Measurements from ENCODE around the gene IGSF6.
"Not testable (repeated sequence)": the region's sequence is repeated elsewhere in the genome, so short reads cannot be mapped to it uniquely, and the experiment has no call there.

The IGSF6 gene, protein sequence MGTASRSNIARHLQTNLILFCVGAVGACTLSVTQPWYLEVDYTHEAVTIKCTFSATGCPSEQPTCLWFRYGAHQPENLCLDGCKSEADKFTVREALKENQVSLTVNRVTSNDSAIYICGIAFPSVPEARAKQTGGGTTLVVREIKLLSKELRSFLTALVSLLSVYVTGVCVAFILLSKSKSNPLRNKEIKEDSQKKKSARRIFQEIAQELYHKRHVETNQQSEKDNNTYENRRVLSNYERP
- long read RNA-seq, donor 1, partial matches to known transcripts: 679 of 789 reads
- long read RNA-seq, donor 1, other reads (novel, unspliced or antisense): 110 of 789 reads
- long read RNA-seq, donor 2: 0 reads
- long read RNA-seq, donor 3: 0 reads
- long read RNA-seq, donor 4: 0 reads
- long read RNA-seq, donor 5, partial matches to known transcripts: 0 of 1 reads
- long read RNA-seq, donor 5, other reads (novel, unspliced or antisense): 0 of 1 reads
- long read RNA-seq, donor 6: 0 reads
- long read RNA-seq, donor 7: 0 reads
- long read RNA-seq, donor 8: 0 reads

DNA sequence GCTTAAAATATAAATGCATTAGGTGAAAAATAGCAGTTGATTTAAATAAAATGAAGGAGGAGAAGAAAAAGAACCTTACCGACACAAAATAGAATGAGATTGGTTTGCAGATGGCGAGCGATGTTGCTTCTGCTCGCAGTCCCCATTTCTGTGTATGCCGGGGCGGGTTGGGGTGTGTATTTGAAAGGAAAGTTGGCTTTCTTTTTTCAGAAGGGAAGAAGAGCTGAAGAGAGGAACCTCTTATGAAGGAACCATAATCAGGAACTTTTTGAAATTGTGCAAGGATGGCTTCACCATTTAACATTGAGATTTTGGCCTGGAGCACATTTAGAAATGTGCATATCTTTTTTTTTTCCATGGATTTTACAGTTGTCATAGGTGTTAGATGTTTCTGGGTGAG is at the start of gene IGSF6:
TSS of gene IGSF6 (minus strand) at position 156 of the 400 bp plus-strand sequence. CDS start at position 146, 10 bp downstream.
- DNase-seq: no peak

DNA sequence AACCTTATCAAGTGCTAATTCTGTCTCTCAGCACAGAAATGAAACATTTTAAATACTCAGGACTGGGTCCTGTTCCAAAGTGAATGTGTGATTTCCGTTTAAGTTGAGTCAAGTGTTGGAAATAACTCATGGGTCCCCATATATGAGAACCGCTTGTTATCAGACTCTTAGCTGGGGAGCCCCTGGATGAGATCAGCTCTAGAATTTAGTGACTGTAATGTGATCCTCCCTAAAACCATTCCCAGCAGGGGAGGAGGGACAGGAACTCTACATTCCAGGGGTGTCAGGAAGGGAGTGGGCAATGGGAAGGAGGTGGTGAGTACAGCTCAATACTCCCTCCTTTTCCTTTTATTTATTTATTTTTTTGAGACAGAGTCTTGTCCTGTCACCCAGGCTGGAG is 48.9 kb upstream of the IGSF6 start:
- DNase-seq: no peak

DNA sequence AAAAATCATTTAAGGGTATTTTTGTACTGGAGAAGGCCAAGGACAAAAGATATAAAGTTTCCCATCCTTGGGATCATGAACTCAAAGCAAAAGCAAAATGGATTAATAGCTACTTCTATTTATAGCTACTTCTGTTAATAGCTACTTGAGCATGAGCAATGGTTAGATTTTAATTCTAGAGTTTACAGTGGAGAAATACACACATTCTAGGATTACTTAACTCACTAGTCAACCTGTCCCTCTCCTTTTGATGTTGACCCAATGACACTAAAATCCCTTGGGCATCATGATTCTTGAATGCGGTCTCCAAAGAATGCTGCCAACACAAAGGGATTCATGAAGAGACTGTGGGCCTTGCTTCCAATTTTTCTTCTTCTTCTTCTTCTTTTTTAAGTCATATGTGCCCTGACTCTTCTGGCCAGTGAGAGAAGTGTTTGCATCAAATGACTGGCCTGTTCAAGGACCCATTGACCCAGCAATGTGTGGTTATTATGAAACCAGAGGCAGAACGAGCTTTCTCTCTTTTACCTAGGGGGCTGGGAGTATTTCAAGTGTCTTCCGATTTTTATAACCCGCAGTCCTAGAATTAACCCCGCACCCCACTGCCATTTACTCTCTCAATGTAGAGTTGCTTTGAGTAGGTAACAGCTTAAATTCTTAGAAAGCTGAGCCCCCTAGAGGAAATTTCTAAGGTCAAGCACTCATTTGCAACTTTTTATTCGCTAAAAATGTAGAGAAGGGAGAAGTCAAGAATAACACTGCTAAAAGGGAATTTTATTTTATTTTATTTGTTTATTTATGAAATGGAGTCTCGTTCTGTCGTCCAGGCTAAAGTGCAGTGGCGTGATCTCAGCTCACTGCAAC is 46.0 kb upstream of the IGSF6 start:
- no peak for DNase-seq

DNA sequence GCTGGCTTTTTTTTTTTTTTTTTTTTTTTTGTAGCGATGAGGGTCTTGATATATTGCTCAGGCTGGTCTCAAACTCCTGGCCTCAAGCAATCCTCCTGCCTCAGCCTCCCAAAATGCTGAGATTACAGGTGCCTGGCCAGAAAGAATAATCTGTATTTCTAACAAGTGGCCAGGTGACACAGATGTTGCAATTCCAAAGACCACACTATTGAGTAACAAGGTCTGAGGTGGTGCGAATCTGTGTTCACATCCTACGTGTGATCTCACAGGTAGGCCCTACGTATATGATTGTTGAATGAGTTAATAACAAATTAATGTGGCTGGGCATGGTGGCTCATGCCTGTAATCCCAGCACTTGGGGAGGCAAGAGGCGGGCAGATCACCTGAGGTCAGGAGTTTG is 44.6 kb upstream of the IGSF6 start:
- no peak for DNase-seq

DNA sequence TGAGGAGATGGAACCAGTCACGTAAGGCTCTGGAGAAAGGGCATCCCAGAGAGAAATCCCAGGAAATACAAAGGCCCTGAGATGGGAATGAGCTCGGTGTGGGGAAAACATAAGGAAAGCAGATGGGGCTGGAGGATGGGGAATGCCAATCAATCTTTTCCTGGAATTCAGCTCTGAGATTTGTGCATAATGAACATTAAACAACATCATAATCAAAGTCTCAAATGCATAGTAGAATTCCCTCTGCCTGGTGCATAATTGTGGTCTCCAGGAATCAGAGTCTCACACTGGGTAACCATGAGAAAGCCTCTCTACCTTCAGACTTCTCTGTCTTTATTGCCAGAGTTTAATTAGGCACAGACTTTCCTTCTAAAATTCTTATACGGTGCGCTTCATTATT is 42.2 kb upstream of the IGSF6 start:
- DNase-seq: no peak

DNA sequence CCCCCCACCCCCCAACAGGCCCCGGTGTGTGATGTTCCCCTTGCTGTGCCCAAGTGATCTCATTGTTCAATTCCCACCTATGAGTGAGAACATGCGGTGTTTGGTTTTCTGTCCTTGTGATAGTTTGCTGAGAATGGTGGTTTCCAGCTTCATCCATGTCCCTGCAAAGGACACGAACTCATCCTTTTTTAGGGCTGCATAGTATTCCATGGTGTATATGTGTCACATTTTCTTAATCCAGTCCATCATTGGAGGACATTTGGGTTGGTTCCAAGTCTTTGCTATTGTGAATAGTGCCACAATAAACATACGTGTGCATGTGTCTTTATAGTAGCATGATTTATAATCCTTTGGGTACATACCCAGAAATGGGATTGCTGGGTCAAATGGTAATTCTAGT is 38.6 kb upstream of the IGSF6 start:
- DNase-seq: not testable (repeated sequence)

DNA sequence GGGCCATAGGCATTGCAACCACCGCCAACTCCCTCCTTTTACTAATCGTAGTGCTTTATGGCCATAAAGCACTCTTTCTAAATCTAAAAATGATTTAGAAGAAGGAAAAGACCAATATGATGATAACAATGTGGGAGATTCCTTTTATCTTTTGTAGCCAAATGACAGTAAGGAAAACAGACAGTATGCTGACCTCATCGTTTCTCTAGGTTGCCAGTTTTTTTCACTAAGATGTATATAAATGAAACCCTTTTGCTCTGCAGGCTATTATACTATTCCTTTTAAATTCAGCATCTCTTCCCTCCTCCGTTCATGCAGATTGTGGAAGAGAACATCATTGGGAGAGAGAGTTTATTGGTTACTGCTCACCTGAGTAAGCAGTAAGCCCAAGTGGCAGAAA is 36.7 kb upstream of the IGSF6 start:
- DNase-seq: no peak

DNA sequence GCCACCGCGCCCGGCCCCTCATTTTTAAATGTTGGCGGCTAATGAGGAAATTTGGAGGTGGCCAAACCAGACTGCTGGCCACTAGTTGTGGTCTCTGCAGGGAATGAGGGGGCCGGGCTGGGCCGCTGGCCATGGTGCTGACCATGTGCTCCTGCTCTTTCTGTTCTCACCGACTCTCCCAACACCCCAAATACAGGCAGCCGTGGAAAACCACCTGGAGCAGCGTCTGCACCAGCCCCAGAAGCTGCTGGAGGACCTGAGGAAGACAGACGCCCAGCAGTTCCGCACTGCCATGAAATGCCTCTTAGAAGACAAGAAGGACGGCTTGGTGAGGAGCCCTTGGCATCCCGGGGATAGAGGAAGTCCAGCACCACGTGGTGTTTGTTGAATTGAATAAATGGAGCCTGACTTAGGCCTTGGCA is 32.6 kb upstream of the IGSF6 start:
- peak; percentile 26 for DNase-seq

DNA sequence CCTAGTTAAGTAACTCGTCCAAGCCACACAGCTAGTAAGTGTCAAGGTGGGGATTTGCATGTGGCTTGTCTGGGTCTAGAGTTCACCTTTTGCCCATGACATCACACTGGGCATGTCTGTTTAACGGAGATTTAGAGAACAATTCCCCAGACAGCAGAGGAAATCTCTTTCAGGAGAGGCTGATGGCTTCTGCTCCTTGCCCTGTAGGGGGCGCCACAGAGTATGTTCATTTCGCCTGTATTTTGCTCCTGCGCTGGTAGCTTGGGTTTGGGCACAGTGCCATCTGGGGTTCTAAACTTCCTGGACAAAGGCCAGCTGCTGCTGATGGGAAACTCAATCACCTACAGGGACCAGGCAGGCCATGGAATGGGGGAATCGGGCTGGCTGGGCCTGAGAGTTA is 31.8 kb upstream of the IGSF6 start:
- DNase-seq: no peak

DNA sequence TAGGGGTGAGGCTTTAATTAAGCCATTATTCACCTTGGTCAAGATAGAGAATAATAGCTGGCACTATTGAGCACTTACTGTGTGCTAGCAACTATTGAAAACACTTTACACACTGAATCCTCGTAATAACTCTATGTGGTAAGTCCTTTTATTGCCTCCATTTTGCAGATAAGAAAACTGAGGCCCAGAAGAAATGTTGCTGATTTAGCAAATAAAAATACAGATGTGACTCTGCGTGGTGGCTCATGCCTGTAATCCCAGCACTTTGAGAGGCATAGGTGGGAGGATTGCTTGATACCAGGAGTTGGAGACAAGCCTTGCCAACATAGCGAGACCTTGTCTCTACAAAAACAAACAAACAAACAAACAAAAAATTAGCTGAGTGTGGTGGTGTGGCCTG is 30.8 kb upstream of the IGSF6 start:
- DNase-seq: no peak

DNA sequence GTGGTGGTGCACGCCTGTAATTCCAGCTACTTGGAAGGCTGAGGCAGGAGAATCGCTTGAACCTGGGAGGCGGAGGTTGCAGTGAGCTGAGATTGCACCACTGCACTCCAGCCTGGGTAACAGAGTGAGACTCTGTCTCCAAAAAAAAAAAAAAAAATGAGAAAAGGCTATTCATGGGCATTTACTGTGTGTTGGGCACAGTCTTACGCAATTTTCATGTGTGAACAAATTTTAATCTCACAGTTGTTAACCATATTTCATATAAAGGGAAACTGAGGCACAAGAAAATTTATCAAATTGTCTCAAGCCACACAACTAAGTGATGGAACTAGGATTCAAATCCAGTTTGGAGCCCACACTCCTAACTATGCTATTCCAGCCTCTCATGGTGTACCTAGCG is 28.3 kb upstream of the IGSF6 start:
- DNase-seq: not testable (repeated sequence)

DNA sequence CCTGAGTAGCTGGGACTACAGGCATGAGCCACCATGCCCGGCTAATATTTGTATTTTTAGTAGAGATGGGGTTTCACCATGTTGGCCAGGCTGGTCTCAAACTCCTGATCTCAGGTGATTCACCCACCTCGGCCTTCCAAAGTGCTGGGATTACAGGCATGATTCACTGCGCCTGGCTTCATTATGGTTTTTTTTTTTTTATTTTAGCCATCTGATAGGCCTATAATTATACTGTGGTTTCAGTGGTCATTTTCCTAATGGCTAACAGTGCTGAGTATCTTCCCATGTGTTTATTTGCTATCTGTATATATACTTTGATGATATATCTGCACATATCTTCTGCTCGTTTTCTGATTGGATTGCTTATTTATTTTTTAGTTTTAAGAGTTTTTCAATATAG is 22.0 kb upstream of the IGSF6 start:
- DNase-seq: not testable (repeated sequence)

DNA sequence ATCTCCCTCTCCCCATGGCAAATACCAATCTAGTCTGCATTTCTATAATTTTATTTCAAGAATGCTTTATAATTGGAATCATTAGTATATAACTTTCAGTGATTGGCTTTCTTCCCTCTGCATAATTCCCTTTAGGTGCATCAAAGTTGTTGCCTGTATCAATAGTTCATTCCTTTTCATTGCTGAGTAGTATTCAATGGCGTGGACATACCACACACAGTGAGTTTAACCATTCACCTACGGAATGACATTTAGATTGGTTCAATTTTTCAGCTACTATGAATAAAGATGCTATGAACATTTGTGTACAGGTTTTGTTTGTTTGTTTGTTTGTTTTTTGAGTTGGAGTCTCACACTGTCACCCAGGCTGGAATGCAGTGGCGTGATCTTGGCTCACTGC is 21.1 kb upstream of the IGSF6 start:
- no peak for DNase-seq

DNA sequence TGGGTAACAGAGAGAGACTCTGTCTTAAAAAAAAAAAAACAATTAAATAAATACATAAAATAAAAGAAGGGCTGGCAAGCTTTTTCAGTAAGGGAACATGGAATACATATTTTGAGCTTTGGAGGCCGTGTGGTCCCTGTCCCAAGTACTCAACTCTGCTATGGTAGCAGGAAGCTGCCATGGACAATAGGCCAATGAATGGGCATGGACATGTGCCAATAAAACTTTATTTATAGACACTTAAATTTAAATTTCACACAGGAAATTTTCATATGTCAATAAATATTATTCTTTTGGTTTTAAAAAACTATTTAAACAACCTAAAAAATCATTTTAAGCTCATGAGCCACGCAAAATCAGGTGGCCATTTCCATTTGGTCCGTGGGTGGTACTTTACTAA is 15.2 kb upstream of the IGSF6 start:
- DNase-seq: no peak

DNA sequence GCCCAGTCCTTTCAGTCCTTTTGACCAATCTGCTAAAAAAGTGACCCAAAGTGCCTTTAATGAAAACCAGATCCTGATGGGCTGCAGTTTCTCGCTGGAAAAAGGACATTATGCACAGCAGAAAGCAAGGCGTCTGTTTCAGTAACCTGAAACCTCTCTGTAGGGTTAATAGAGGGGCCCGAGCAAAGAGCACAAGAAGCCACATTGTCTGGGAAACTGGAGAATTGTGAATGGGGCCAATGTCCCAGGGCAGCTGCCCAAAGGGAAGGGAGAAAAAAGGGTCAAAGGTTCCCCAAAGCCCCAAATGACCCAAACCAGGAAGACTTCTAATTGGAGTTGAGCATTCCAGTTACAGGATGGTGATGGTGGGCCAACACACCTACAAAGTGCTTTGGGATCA is 14.4 kb upstream of the IGSF6 start:
- DNase-seq: no peak

DNA sequence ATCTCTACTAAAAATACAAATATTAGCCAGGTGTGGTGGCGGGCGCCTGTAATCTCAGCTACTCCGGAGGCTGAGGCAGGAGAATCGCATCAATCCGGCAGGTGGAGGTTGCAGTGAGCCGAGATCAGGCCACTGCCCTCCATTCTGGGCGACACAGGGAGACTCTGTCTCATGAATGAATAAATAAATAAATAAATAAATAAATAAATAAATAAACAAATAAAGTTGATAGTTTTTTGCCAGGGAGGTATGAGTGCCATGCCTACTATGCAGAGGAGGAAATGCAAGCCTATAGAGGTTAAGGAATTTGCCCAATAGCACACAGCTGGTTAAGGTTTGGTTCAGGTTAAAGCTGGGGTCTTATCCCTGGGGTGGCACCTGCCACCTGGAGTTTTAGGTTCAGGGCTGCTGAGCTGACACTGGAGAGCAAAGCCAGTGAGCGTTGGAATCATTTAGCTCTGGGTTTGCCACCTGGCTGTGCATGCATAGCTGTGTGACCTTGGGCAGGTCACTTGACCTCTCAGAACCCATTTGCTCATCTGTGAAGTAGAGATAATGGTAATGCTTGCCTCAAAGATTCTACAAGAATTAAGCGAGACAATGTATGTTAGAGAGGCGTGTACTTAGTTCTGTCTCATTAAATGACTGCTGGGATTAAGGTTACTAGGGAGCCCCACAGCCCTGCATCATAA is 12.5 kb upstream of the IGSF6 start:
- no peak for DNase-seq

DNA sequence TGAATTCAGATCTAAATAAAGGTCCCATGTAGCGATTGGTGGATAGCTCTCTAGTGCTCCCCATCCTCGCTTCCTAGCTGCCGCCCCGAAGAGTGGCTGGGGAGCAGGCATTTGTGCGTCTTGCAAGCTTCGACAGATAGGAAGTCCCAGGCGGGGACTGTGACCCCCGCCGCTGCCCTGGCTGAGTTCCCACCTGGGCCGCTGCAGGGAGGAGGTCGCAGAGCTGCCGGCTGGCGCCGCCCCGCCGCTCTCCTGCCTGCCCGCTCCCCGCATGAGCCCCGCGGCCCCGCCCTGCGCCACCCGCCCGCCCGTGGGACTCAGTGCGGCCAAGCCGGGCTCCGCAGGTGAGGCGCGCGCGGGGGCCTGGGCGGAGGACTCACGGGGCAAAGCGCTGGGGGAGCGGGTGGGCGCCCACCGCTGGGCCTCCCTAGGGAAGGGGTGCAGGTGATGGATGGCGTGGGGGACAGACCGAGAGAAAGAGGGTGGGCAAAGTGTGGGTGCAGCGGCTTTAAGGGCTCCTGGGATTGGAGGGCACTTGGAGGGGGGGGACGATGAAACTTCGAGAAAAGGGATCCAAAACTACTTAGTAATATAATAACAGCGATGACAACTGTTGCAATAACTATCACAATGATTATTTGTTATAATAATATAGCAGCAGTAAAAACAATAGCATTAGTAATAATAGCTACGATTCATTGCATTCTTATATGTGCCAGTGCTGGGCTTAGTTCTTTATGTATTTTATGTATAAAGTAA is 11.7 kb upstream of the IGSF6 start, which contains the start of gene OTOA:
TSS of gene OTOA (plus strand) at position 80 of the 759 bp plus-strand sequence. CDS start 14,547 bp downstream, outside the sequence.
- no peak for DNase-seq

DNA sequence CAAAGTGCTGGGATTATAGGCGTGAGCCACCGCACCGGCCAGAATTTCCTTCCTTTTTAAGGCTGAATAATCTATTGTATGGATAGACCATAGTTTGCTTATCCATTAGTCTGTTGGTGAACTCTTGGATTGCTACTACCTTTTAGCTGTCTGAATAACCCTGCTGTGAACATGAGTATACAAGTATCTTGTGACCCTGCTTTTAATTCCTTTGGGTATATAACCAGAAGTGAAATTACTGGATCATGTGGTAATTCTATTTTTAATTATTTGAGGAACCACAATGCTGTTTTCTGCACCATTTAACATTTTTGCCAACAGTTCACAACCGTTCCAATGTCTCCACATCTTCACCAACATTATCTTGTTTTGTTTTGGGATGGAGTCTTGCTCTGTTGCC is 6.7 kb upstream of the IGSF6 start:
- DNase-seq: no peak

DNA sequence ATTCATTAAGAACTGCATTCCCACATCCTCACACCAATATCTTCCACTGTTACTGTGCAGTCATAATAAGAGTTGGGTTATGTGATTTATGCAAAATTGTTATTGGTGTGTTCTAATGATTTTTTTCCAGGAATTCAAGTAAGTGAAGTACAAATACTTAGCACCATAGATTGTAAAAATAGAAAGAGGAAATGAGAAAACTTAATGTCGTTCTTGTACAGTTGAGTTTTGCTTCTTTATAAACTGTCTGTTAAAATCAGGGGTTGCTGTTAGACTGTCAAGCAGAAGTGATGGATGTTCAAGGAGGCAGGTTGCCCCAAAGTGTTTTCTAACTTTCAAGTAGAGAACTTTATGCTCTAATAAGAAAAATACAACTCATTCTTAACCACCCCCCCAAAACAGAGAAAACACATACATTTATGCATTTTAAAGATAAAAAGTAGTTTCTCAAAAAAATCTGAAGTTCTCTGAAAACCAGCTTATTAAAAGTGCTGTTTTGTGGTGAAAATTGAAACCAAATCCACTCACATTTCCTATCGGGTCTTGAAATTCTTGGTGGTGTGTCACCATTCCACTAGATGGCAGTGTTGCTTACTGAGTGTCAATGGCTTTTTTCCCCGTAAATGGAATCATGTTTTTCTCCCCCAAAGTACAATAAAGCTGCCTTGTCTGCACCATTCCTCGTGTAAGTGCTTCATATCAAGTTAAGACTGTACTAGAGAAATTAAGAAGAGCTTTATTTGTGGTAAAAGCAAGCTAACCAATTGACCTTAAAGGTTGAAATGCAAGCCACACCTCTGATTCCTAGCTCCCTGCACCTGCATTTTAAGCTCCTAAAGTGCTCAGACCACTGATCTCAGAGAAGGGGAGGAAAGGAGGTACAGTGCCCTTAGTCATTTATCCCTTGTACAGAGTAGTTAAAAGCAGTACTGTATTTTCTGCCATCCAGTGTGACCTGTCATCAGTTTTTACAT is 4.7 kb upstream of the IGSF6 start:
- DNase-seq: no peak

DNA sequence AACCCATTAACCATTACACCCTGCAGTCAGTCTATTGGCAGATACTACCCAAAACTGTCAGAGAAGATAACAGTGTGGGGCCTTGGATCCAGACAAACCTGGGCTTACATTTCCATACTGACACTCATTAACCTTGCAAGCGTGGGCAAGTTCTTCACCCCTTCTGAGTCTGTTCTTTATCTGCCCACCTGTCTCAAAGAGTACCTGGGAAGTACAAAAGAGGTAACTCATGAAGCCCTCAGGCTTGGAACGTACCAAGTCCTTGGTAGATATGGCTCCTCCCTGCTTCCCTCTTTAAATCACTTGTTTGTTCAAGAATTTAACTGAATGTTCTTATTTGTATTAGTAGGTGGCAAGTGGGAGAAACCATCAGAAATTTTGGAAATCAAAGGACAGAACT is 2.5 kb upstream of the IGSF6 start:
- no peak for DNase-seq

DNA sequence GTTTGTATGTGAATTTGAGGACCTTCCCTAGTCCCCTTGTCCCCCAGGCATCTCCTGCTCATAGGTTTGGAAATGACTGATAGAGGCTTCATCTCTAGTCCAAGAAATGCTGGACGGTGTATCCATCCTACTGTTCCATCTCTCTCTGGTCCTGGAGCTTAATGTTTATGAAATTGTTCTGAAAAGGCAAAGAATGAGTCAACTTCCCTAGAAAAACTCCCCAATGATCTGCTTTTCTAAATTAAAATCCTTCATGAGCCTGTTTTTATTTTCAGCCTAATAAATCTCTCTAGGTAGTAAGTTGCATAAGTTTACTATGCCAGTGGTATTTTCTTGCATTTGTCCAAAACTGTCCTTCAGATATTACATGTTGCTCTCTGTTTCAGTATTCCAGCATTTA is 2.1 kb upstream of the IGSF6 start:
- no peak for DNase-seq

All from right kidney (tissue), 9 donors.